GM23338 (cell line): Measurements from ENCODE around the gene RNU5D-1. TPM values are rescaled to one million over a fixed set of nuclear protein-coding genes. Genes with fewer than 3 reads are reported as not detected.

Experiments used
- ATAC-seq: fragments of 200-7000 bp; cut with Tn5 transposase; 3 replicates; pipeline ENCODE4 v1.9.1; 2020
- DNase-seq: peaks from one replicate; pipeline ENCODE4 v3.0.0-alpha.2; 2015; ENCODE audit warnings: low spot score
- H2AFZ ChIP-seq: fragments of 200-600 bp; sonication (generic); 2 replicates; pipeline ENCODE4 v1.8.0; 2016; ENCODE audit warnings: antibody characterized with exemption, mild to moderate bottlenecking, moderate library complexity
- H3F3A ChIP-seq: fragments of 200-600 bp; sonication (generic); replicated peaks from 2 replicates; pipeline ENCODE4 v1.8.0; 2017; ENCODE audit warnings: antibody characterized with exemption, mixed run types, low read depth
- H3K27ac ChIP-seq: fragments of 200-600 bp; sonication (generic); 2 replicates; pipeline ENCODE4 v1.6.1; 2016; ENCODE audit warnings: low read depth
- H3K27me3 ChIP-seq: fragments of 200-600 bp; sonication (generic); 2 replicates; pipeline ENCODE4 v1.8.0; 2016; ENCODE audit warnings: mild to moderate bottlenecking, mixed run types, moderate library complexity; ENCODE audit not compliant: insufficient read depth
- H3K36me3 ChIP-seq: fragments of 200-600 bp; sonication (generic); 2 replicates; pipeline ENCODE4 v1.8.0; 2016; ENCODE audit warnings: mild to moderate bottlenecking; ENCODE audit not compliant: insufficient read depth
- H3K4me1 ChIP-seq: fragments of 200-600 bp; sonication (generic); 2 replicates; pipeline ENCODE4 v1.8.0; 2016; ENCODE audit warnings: mild to moderate bottlenecking, moderate library complexity; ENCODE audit not compliant: insufficient read depth
- H3K4me2 ChIP-seq: fragments of 200-600 bp; sonication (generic); 2 replicates; pipeline ENCODE4 v1.7.1; 2017; ENCODE audit warnings: mixed run types
- H3K4me3 ChIP-seq: fragments of 200-600 bp; sonication (generic); 2 replicates; pipeline ENCODE4 v1.6.1; 2016; ENCODE audit warnings: mixed run types
- H3K79me2 ChIP-seq: fragments of 200-600 bp; sonication (generic); replicated peaks from 2 replicates; pipeline ENCODE4 v1.8.0; 2017; ENCODE audit warnings: mild to moderate bottlenecking; ENCODE audit not compliant: insufficient read depth
- H3K9me2 ChIP-seq: fragments of 200-600 bp; sonication (generic); 2 replicates; pipeline ENCODE4 v1.8.0; 2017; ENCODE audit not compliant: insufficient read depth
- H4K20me1 ChIP-seq: fragments of 200-600 bp; sonication (generic); replicated peaks from 2 replicates; pipeline ENCODE4 v1.8.0; 2017; ENCODE audit warnings: mild to moderate bottlenecking; ENCODE audit not compliant: insufficient read depth
- H3K27ac Mint-ChIP-seq: 2 replicates; pipeline ENCODE4 v1.8.0; 2020; ENCODE audit warnings: inconsistent platforms, mild to moderate bottlenecking, moderate library complexity, mixed read lengths
- H3K27me3 Mint-ChIP-seq: 3 replicates; pipeline ENCODE4 v1.8.0; 2022; ENCODE audit warnings: low read depth, mild to moderate bottlenecking, moderate library complexity, mixed read lengths, inconsistent platforms; ENCODE audit not compliant: insufficient read depth, poor library complexity
- H3K36me3 Mint-ChIP-seq: 3 replicates; pipeline ENCODE4 v1.8.0; 2021; ENCODE audit warnings: low read depth, mild to moderate bottlenecking, inconsistent platforms, moderate library complexity, mixed read lengths
- H3K4me1 Mint-ChIP-seq: 3 replicates; pipeline ENCODE4 v1.8.0; 2020; ENCODE audit warnings: mild to moderate bottlenecking, inconsistent platforms, mixed read lengths
- H3K4me3 Mint-ChIP-seq: 3 replicates; pipeline ENCODE4 v1.8.0; 2021; ENCODE audit warnings: moderate library complexity, mild to moderate bottlenecking, inconsistent platforms, mixed read lengths
- H3K9me3 Mint-ChIP-seq: 3 replicates; pipeline ENCODE4 v1.8.0; 2020; ENCODE audit warnings: moderate library complexity, mild to moderate bottlenecking, inconsistent platforms, mixed read lengths
- CREB1 ChIP-seq: fragments of 250-450 bp; sonication (Bioruptor Pico); IDR thresholded peaks from 2 replicates; pipeline ENCODE4 v1.5.0; 2020; ENCODE audit warnings: low read depth, mild to moderate bottlenecking, moderate library complexity
- CTCF ChIP-seq, 2 experiments: fragments of 200-600 bp in 1 of 2; sonication (generic) in 1 of 2; conservative IDR thresholded peaks; 2 replicates each; pipeline versions ENCODE4 v1.5.1 to v1.6.1; 2016 to 2017; ENCODE audit warnings: antibody characterized with exemption in 2 of 2, low read depth in 2 of 2, mild to moderate bottlenecking in 2 of 2, moderate library complexity in 1 of 2
- ETS1 ChIP-seq: IDR thresholded peaks from 2 replicates; pipeline ENCODE4 v1.6.1; 2016; ENCODE audit warnings: antibody characterized with exemption
- EZH2 ChIP-seq: fragments of 200-600 bp; sonication (generic); IDR thresholded peaks from one replicate; pipeline ENCODE4 v1.8.0; 2017; ENCODE audit warnings: antibody characterized with exemption, mild to moderate bottlenecking, low read depth; ENCODE audit not compliant: unreplicated experiment
- EZH2phosphoT487 ChIP-seq: fragments of 200-600 bp; sonication (generic); IDR thresholded peaks from one replicate; pipeline ENCODE4 v1.8.1; 2018; ENCODE audit warnings: antibody characterized with exemption; ENCODE audit not compliant: unreplicated experiment
- JUNB ChIP-seq: IDR thresholded peaks from one replicate; pipeline ENCODE4 v1.6.1; 2016; ENCODE audit warnings: antibody characterized with exemption; ENCODE audit not compliant: unreplicated experiment
- NANOG ChIP-seq: IDR thresholded peaks from 2 replicates; pipeline ENCODE4 v1.6.1; 2016; ENCODE audit warnings: antibody characterized with exemption, borderline replicate concordance
- POLR2AphosphoS5 ChIP-seq: IDR thresholded peaks from 2 replicates; pipeline ENCODE4 v1.6.1; 2016; ENCODE audit warnings: antibody characterized with exemption, low read depth
- REST ChIP-seq: IDR thresholded peaks from one replicate; pipeline ENCODE4 v1.6.1; 2018; ENCODE audit warnings: antibody characterized with exemption; ENCODE audit not compliant: unreplicated experiment
- STAT1 ChIP-seq: IDR thresholded peaks from one replicate; pipeline ENCODE4 v1.6.1; 2016; ENCODE audit warnings: antibody characterized with exemption; ENCODE audit not compliant: unreplicated experiment
- ZNF114 ChIP-seq: fragments of 250-450 bp; sonication (Bioruptor Pico); IDR thresholded peaks from 2 replicates; pipeline ENCODE4 v1.5.0; 2020; ENCODE audit warnings: mild to moderate bottlenecking, moderate library complexity
- ZNF331 ChIP-seq: fragments of 250-450 bp; sonication (Bioruptor Pico); IDR thresholded peaks from 2 replicates; pipeline ENCODE4 v1.5.0; 2020; ENCODE audit warnings: low read depth, mild to moderate bottlenecking, moderate library complexity
- polyA plus RNA-seq: library from polyadenylated mRNA; unstranded; fragments of >200 nt; fragmentation: Nextera tagmentation; extraction: Ambion mirVana; gene quantifications from 2 replicates; pipeline ENCODE4 v1.2.1, GENCODE V29; 2016
- total RNA-seq: library from RNA; depleted of rRNA; stranded (reverse); fragments of >200 nt; shearing (Covaris generic); gene quantifications from 2 replicates; pipeline ENCODE4 v1.2.3, GENCODE V29; 2014

Gene RNU5D-1
- total and polyA plus RNA-seq, 2 experiments from 2014 or later = not detected

GRCh38 chr1:44757420-44757819 lies 26.4 kb upstream of the RNU5D-1 start (continued):
- no peak for TF ChIP-seq ETS1

- H3K36me3 Mint-ChIP-seq = peaks cover 81% of the 10 kb centered on the region
- no peak overlapping the region for H3K27ac ChIP-seq
- no peak overlapping the region for H3K4me3 ChIP-seq
- TF ChIP-seq CTCF (conservative IDR thresholded peaks at IDR 0.05; ENCODE audit: low read depth in 2 of 2) = peak; percentile 37 to 55; a peak in 3 of 4 replicates
- TF ChIP-seq POLR2AphosphoS5 = no peak
- no peak for TF ChIP-seq EZH2phosphoT487
- no peaks in the 10 kb centered on the region for H3K4me1 ChIP-seq
- no peaks in the 10 kb centered on the region for H3K9me2 ChIP-seq
- H3K4me2 ChIP-seq = no peak overlapping the region
- no peak overlapping the region for H2AFZ ChIP-seq
- no peaks in the 10 kb centered on the region; the same call in 2 of the 3 replicates for H3K9me3 Mint-ChIP-seq
- ATAC-seq (peak; percentile 69), DNase-seq (peak; percentile 50)
- no peaks in the 10 kb centered on the region for H3K27me3 ChIP-seq
- H3K4me3 Mint-ChIP-seq = no peak overlapping the region
- no peaks in the 10 kb centered on the region; the same call in 1 of the 3 replicates for H3K4me1 Mint-ChIP-seq
- peaks cover 19% of the 10 kb centered on the region for H4K20me1 ChIP-seq
- peaks cover 10% of the 10 kb centered on the region for H3F3A ChIP-seq
- H3K27ac Mint-ChIP-seq = no peak overlapping the region
- H3K27me3 Mint-ChIP-seq = no peaks in the 10 kb centered on the region
- peaks cover 24% of the 10 kb centered on the region for H3K79me2 ChIP-seq
- peaks cover 60% of the 10 kb centered on the region for H3K36me3 ChIP-seq
Measured at GRCh38 chr1:44747878-44748277, 16.9 kb upstream of the RNU5D-1 start.

- Mint-ChIP-seq H3K9me3 (peaks cover 8% of the 10 kb centered on the region; the same call in 2 of the 3 replicates), H3K27me3 (peaks cover 11% of the 10 kb centered on the region), H3K4me3 (no peak overlapping the region), H3K36me3 (peaks cover 73% of the 10 kb centered on the region), H3K4me1 (peaks cover 11% of the 10 kb centered on the region), H3K27ac (no peak overlapping the region)
- ATAC-seq (no peak), DNase-seq (no peak)
- Histone ChIP-seq H3F3A (peaks cover 18% of the 10 kb centered on the region; the same call in 1 of the 2 replicates), H3K27ac (peak overlapping the region; percentile 70; the same call in 1 of the 2 replicates), H3K4me3 (no peak overlapping the region), H3K79me2 (peaks cover 52% of the 10 kb centered on the region), H3K9me2 (no peaks in the 10 kb centered on the region), H3K36me3 (peaks cover 38% of the 10 kb centered on the region), H4K20me1 (peaks cover 19% of the 10 kb centered on the region), H3K4me1 (peaks cover 7% of the 10 kb centered on the region; the same call in 1 of the 2 replicates), H3K27me3 (no peaks in the 10 kb centered on the region), H2AFZ (no peak overlapping the region), H3K4me2 (no peak overlapping the region)
- TF ChIP-seq EZH2phosphoT487 (no peak), CREB1 (CRISPR knock-in tag) (no peak), STAT1 (no peak), NANOG (no peak), REST (no peak), ETS1 (no peak), ZNF331 (CRISPR knock-in tag) (no peak), JUNB (no peak), ZNF114 (CRISPR knock-in tag) (no peak), EZH2 (no peak), CTCF (conservative IDR thresholded peaks at IDR 0.05; ENCODE audit: low read depth in 2 of 2) (no peak)
Measured at GRCh38 chr1:44743211-44743610, 12.2 kb upstream of the RNU5D-1 start.
